Measurements from ENCODE around the gene CDH13.

Gene CDH13

DNA sequence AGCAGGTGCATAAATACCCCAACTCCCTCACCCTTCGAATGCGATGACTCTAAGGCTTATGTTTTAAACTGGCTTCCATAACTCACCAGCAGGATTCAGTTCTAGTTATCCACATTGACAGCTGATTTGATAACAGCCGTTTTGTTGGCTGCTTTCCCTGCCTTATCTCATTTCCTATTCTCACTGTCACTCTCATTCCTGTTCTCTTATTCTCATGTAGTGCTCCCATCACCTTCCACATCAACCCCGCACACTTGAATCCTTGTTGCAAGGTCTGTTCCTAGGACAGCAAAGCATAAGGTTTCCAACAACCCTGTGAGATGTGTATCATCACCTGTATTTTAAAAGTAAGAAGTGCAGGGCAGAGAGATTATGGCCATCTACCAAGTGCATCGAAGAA is 344.4 kb downstream of the CDH13 start:
- Histone ChIP-seq H3K4me3 (ENCODE audit: low read depth in 1 of 2, low read length in 2 of 2) (no peak overlapping the region), H3K27ac (ENCODE audit: low read depth, low read length) (no peak overlapping the region), H3K9me3 (ENCODE audit: low read length) (no peaks in the 10 kb centered on the region), H3K4me1 (ENCODE audit: insufficient read depth, low read length) (no peaks in the 10 kb centered on the region), H3K9ac (ENCODE audit: low read length) (no peak overlapping the region), H3K36me3 (ENCODE audit: insufficient read depth, low read length) (no peaks in the 10 kb centered on the region), H3K27me3 (ENCODE audit: control insufficient read depth in 1 of 2, insufficient read depth in 2 of 2, low read length in 2 of 2) (no peaks in the 10 kb centered on the region)

DNA sequence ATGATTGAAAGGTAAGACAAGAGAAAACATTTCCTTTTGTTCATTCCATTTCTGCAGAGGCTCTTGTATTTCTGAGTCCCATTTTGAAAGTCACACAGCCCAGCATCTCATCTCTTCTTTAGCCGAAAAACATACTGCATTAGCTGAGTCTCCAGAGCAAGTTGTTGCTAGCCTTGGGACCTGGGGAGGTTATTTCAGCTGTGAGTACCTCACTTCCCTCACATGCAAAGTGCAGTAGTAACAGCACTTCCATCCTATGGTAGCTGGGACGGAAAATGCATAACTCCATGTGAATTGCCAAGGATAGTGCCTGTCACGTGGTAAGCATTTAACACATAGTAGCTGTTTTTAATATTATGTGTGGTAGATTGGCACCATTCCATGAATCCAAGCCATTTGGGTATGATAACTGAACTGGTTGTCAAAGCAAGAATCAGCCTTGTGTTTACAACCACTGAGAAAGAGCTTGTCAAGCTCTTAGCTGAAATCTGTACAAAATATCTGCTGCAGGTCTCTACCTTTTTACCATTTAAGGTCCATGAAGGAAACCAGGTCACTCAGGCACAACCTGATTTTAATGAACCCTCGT is 345.7 kb downstream of the CDH13 start:
- H3K9me3 ChIP-seq (ENCODE audit: low read length) = no peaks in the 10 kb centered on the region
- no peaks in the 10 kb centered on the region for H3K4me1 ChIP-seq (ENCODE audit: insufficient read depth, low read length)
- no peak overlapping the region for H3K9ac ChIP-seq (ENCODE audit: low read length)
- no peaks in the 10 kb centered on the region for H3K36me3 ChIP-seq (ENCODE audit: insufficient read depth, low read length)
- no peak overlapping the region for H3K4me3 ChIP-seq (ENCODE audit: low read depth in 1 of 2, low read length in 2 of 2)
- no peak overlapping the region for H3K27ac ChIP-seq (ENCODE audit: low read depth, low read length)
- no peaks in the 10 kb centered on the region for H3K27me3 ChIP-seq (ENCODE audit: control insufficient read depth in 1 of 2, insufficient read depth in 2 of 2, low read length in 2 of 2)

DNA sequence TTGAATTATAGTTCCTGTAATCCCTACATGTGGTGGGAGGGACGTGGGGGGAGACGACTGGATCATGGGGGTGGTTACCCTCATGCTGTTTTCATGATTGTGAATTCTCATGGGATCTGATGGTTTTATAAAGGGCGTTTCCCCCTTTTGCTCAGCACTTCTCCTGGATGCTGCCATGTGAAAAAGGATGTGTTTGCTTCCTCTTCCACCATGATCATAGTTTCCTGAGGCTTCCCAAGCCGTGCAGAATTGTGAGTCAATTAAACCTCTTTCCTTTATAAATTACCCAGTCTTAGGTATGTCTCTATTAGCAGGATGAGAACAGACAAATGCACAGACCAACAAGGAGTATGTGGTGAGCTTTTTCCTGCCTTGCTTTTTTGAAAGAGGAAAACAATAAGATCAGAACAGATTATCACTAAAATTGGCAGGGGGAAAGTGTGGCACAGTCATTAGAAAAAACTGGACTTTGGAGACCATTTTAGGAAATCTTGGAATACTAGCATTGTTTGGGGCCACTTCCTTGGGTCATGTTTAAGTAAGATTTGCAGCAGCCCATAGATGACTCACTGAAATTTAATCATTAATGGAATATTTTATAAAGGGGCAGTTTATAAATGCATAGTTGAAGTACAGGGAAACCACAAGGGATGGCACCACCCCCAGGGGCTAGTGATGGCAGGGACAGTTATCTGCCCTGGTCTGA is 352.8 kb downstream of the CDH13 start:
- Histone ChIP-seq H3K36me3 (ENCODE audit: insufficient read depth, low read length) (no peaks in the 10 kb centered on the region), H3K27ac (ENCODE audit: low read depth, low read length) (no peak overlapping the region), H3K9ac (ENCODE audit: low read length) (no peak overlapping the region), H3K27me3 (ENCODE audit: control insufficient read depth in 1 of 2, insufficient read depth in 2 of 2, low read length in 2 of 2) (no peaks in the 10 kb centered on the region), H3K4me1 (ENCODE audit: insufficient read depth, low read length) (no peaks in the 10 kb centered on the region), H3K4me3 (ENCODE audit: low read depth in 1 of 2, low read length in 2 of 2) (no peak overlapping the region), H3K9me3 (ENCODE audit: low read length) (no peaks in the 10 kb centered on the region)

DNA sequence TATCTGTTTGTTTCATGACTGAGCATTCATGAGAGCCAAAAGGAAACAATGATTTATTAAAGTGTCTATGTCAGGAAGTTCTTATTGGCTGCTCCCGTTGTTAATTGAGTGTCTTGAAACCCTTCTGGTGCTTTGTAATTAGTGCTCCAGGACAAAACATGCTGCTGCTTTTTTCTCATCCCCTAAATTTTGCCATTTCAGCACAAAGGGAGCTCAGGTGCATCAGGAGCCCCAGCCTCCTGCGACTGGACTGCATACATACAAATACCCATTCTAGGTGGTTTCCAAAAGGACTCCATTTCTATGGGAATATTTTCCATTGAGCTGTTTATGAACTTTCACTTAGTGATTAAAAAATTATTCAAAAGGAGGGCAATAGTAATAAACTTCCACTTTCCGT is 354.0 kb downstream of the CDH13 start:
- Histone ChIP-seq H3K9me3 (ENCODE audit: low read length) (no peaks in the 10 kb centered on the region), H3K4me3 (ENCODE audit: low read depth in 1 of 2, low read length in 2 of 2) (no peak overlapping the region), H3K9ac (ENCODE audit: low read length) (no peak overlapping the region), H3K27ac (ENCODE audit: low read depth, low read length) (no peak overlapping the region), H3K36me3 (ENCODE audit: insufficient read depth, low read length) (no peaks in the 10 kb centered on the region), H3K27me3 (ENCODE audit: control insufficient read depth in 1 of 2, insufficient read depth in 2 of 2, low read length in 2 of 2) (no peaks in the 10 kb centered on the region), H3K4me1 (ENCODE audit: insufficient read depth, low read length) (no peaks in the 10 kb centered on the region)

DNA sequence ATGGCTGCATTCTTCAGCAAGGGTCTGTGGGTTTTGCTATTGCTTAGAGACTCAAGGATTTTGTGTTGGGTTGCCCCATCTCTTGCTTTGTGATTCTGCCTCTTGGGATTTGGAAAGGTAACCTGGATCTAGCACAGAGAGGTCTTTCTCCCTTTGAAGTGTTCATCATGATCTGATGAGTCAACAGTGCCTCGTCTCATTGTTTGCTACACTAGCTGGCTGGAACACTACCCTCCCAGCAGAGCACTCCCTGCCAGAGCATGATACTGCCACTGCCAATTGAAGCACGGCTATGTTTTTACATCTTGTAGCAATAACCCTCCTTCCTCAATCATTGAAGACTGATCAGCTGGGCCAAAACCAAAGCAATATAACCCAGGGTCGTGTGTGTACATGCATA is 361.0 kb downstream of the CDH13 start:
- H3K4me1 ChIP-seq (ENCODE audit: insufficient read depth, low read length) = no peaks in the 10 kb centered on the region
- H3K4me3 ChIP-seq (ENCODE audit: low read depth in 1 of 2, low read length in 2 of 2) = no peak overlapping the region
- H3K27me3 ChIP-seq (ENCODE audit: control insufficient read depth in 1 of 2, insufficient read depth in 2 of 2, low read length in 2 of 2) = no peaks in the 10 kb centered on the region
- no peaks in the 10 kb centered on the region for H3K9me3 ChIP-seq (ENCODE audit: low read length)
- H3K36me3 ChIP-seq (ENCODE audit: insufficient read depth, low read length) = no peaks in the 10 kb centered on the region
- H3K9ac ChIP-seq (ENCODE audit: low read length) = no peak overlapping the region
- no peak overlapping the region for H3K27ac ChIP-seq (ENCODE audit: low read depth, low read length)

DNA sequence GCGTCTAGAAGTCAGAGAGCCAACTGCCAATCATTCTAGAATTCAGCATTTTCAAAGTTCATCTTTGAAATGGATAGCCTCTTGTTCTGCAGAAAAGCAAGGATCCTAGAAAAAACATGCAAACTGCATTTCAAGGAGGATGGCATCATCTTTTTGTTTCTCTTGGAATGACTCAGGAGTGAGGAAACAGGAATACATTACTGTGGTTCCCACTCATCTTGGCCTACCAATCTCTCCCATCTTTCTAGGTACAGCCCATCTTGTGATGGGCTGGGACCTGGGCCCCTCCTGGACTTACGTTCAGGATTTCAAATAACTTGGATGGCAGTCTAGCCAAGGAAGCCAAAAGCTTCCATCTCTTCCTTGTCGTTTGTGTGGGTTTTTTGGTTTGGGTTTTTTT is 363.4 kb downstream of the CDH13 start:
- Histone ChIP-seq H3K27me3 (ENCODE audit: control insufficient read depth in 1 of 2, insufficient read depth in 2 of 2, low read length in 2 of 2) (no peaks in the 10 kb centered on the region), H3K4me3 (ENCODE audit: low read depth in 1 of 2, low read length in 2 of 2) (no peak overlapping the region), H3K36me3 (ENCODE audit: insufficient read depth, low read length) (no peaks in the 10 kb centered on the region), H3K27ac (ENCODE audit: low read depth, low read length) (no peak overlapping the region), H3K9me3 (ENCODE audit: low read length) (no peaks in the 10 kb centered on the region), H3K4me1 (ENCODE audit: insufficient read depth, low read length) (no peaks in the 10 kb centered on the region), H3K9ac (ENCODE audit: low read length) (no peak overlapping the region)

DNA sequence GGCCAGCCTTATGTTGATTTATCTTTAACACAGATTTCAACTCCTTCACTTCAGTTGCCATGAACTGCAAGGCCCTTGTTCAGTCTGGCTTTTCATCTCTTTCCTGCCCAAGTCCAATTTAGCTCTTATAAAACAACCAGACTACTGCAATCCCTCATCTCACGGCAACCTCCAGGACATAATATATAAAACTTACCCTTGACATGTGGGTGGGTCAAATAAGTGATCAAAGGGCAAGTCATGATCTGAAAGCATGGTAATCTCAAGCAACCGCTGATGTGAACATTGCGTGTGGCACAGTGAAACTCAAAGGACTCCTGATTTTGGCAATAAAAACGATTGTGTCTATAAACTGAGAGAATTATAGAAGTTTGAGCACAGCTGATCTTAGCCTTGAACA is 364.6 kb downstream of the CDH13 start:
- no peaks in the 10 kb centered on the region for H3K27me3 ChIP-seq (ENCODE audit: control insufficient read depth in 1 of 2, insufficient read depth in 2 of 2, low read length in 2 of 2)
- no peaks in the 10 kb centered on the region for H3K4me1 ChIP-seq (ENCODE audit: insufficient read depth, low read length)
- H3K4me3 ChIP-seq (ENCODE audit: low read depth in 1 of 2, low read length in 2 of 2) = no peak overlapping the region
- H3K9ac ChIP-seq (ENCODE audit: low read length) = no peak overlapping the region
- H3K36me3 ChIP-seq (ENCODE audit: insufficient read depth, low read length) = no peaks in the 10 kb centered on the region
- no peak overlapping the region for H3K27ac ChIP-seq (ENCODE audit: low read depth, low read length)
- H3K9me3 ChIP-seq (ENCODE audit: low read length) = no peaks in the 10 kb centered on the region

DNA sequence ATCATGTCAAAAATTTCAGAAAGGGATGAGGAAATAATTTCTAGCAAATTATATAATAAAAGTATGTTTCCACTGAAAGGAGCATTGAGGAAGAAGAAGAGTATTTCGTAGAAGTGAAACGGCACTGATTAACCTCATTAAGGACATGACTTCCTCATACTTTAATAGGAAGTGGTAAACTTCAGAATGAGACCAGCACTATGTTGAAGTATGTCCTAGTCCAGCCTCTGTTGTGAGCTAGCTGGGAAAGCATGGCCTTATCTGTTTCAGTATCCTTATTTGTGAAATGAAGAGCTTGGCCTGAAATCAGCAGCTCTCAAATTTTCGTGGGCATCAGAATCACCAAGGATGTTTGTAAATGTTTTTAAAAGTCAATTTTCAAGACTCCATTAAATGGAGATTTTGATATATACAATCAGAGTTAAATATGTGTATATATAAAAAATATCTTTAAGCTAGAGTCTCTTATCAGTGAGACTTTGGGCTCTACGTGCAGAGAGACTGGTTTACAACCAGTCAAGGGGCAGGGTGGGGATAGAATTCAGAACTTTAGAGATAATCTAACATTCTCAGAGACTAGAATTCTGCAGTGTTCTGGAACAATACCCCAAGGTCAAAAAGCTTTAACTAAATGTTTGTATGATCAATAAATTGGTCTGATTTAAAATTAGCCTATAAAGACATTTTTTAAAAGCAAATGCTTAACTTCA is 365.4 kb downstream of the CDH13 start:
- H3K27ac ChIP-seq (ENCODE audit: low read depth, low read length) = no peak overlapping the region
- H3K4me3 ChIP-seq (ENCODE audit: low read depth in 1 of 2, low read length in 2 of 2) = no peak overlapping the region
- H3K27me3 ChIP-seq (ENCODE audit: control insufficient read depth in 1 of 2, insufficient read depth in 2 of 2, low read length in 2 of 2) = no peaks in the 10 kb centered on the region
- no peak overlapping the region for H3K9ac ChIP-seq (ENCODE audit: low read length)
- H3K4me1 ChIP-seq (ENCODE audit: insufficient read depth, low read length) = no peaks in the 10 kb centered on the region
- H3K9me3 ChIP-seq (ENCODE audit: low read length) = no peaks in the 10 kb centered on the region
- no peaks in the 10 kb centered on the region for H3K36me3 ChIP-seq (ENCODE audit: insufficient read depth, low read length)

DNA sequence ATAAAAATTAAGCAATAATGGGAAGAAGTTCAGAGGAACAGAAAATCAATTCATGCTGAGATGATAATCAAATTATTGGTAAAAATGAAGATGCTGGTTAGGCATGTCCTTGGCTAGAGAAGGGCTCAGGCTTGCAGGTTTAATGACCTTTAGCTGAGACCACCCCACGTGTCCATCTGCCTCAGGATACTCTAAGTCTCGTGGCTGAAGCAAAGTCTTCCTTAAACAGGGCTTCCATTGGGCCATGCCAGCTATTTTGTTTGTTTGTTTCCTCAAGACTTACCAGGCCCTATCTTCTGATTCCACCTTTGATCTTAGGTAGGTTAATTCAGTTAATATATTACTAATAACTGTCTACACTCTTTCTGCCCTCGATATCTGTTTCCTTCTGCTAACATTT is 366.0 kb downstream of the CDH13 start:
- no peak overlapping the region for H3K4me3 ChIP-seq (ENCODE audit: low read depth in 1 of 2, low read length in 2 of 2)
- no peaks in the 10 kb centered on the region for H3K27me3 ChIP-seq (ENCODE audit: control insufficient read depth in 1 of 2, insufficient read depth in 2 of 2, low read length in 2 of 2)
- H3K27ac ChIP-seq (ENCODE audit: low read depth, low read length) = no peak overlapping the region
- H3K9ac ChIP-seq (ENCODE audit: low read length) = no peak overlapping the region
- H3K4me1 ChIP-seq (ENCODE audit: insufficient read depth, low read length) = no peaks in the 10 kb centered on the region
- no peaks in the 10 kb centered on the region for H3K36me3 ChIP-seq (ENCODE audit: insufficient read depth, low read length)
- no peaks in the 10 kb centered on the region for H3K9me3 ChIP-seq (ENCODE audit: low read length)

DNA sequence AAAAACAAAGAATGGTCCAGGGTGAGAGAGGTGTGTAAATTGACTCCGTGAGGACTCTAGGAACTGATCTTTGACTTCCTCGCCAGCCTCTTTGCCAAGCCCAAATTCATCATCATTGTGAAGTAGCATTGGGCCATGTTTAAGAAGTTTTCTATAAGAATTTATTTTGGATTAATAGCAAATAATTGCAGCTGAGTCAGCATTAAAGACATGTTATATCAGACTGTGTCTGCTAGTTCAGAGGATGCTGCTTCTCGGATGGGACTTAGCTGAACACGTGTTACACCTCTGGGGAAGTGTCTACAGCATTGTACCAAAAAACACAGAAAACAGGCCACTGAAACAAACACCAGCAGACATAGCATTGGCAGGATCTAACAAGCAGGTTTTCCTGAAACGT is 366.6 kb downstream of the CDH13 start:
- H3K4me3 ChIP-seq (ENCODE audit: low read depth in 1 of 2, low read length in 2 of 2) = no peak overlapping the region
- H3K27ac ChIP-seq (ENCODE audit: low read depth, low read length) = no peak overlapping the region
- H3K27me3 ChIP-seq (ENCODE audit: control insufficient read depth in 1 of 2, insufficient read depth in 2 of 2, low read length in 2 of 2) = no peaks in the 10 kb centered on the region
- no peak overlapping the region for H3K9ac ChIP-seq (ENCODE audit: low read length)
- no peaks in the 10 kb centered on the region for H3K9me3 ChIP-seq (ENCODE audit: low read length)
- no peaks in the 10 kb centered on the region for H3K4me1 ChIP-seq (ENCODE audit: insufficient read depth, low read length)
- no peaks in the 10 kb centered on the region for H3K36me3 ChIP-seq (ENCODE audit: insufficient read depth, low read length)

DNA sequence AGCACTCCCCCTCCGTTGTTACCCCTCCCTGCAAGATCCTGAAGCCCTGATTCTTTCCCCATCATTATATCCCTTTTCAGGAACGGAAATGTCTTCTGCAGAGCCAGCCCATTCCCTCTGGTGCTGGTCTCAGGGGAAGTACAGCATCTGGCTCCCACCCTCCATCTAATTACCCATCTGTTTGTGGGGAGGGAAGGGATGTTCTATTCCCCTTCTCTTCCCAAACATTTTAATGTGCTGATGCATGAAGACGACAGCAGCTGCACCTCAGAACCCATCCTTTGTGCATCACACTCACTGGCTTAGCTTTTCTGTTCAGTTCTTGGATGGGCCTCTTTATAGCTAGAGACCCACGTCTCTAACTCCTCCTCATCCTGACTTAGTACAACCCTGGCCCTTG is 367.2 kb downstream of the CDH13 start:
- no peak overlapping the region for H3K9ac ChIP-seq (ENCODE audit: low read length)
- H3K9me3 ChIP-seq (ENCODE audit: low read length) = no peaks in the 10 kb centered on the region
- H3K4me3 ChIP-seq (ENCODE audit: low read depth in 1 of 2, low read length in 2 of 2) = no peak overlapping the region
- H3K36me3 ChIP-seq (ENCODE audit: insufficient read depth, low read length) = no peaks in the 10 kb centered on the region
- H3K27me3 ChIP-seq (ENCODE audit: control insufficient read depth in 1 of 2, insufficient read depth in 2 of 2, low read length in 2 of 2) = no peaks in the 10 kb centered on the region
- H3K27ac ChIP-seq (ENCODE audit: low read depth, low read length) = no peak overlapping the region
- H3K4me1 ChIP-seq (ENCODE audit: insufficient read depth, low read length) = no peaks in the 10 kb centered on the region

Data from muscle layer of colon (tissue), 2 donors.